HG03558 (cell line): Measurements from ENCODE around the gene MAGEB1.
A peak's percentile ranks its signal among the peaks of the same experiment; 100 is the strongest.

Experiments used
- ATAC-seq: cut with Tn5 transposase; IDR thresholded peaks from one replicate; pipeline ENCODE4 v1.9.1; 2021; ENCODE audit warnings: moderate number of reproducible peaks; ENCODE audit not compliant: unreplicated experiment; ENCODE audit errors: extremely low read depth

MAGEB1 gene, protein sequence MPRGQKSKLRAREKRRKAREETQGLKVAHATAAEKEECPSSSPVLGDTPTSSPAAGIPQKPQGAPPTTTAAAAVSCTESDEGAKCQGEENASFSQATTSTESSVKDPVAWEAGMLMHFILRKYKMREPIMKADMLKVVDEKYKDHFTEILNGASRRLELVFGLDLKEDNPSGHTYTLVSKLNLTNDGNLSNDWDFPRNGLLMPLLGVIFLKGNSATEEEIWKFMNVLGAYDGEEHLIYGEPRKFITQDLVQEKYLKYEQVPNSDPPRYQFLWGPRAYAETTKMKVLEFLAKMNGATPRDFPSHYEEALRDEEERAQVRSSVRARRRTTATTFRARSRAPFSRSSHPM

DNA sequence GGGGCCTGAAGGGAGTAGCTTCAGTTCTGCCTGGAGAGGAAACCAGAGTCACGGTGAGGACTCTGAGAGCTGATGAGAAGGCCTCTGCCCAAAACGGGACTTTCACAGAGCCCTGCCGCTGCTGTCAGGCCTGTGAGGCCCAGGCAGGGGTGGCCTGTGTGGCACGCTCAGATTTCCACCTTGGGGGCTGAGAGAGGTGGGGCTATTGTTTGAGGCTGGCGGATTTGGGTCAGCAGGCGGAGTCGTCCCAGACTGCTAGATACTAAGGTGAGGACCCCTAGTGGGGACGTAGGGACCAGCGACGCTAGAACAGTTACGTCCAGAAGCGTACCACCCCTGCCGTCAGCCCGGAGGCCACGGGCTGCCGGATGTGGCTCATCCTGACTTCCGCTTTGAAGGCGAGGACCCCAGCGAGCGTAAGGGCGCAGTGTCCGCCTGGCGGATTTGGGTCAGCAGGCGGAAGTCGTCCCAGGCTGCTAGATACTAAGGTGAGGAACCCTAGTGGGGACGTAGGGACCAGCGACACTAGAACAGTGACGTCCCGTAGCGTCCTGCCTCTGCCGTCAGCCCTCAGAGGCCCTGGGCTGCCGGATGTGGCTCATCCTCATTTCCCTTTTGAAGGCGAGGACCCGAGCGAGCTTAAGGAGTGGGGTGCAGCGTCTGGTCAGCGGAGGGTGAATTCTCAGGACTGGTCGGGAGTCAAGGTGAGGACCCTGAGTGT lies at the start of gene MAGEB1:
MAGEB1 (plus strand) TSS at position 378 of the 721 bp plus-strand sequence. CDS start 3,348 bp downstream, outside the sequence.
- no peak for ATAC-seq

- ATAC-seq: no peak
Observed at GRCh38 chrX:30212172-30212571, 34.8 kb upstream of the MAGEB1 start.

DNA sequence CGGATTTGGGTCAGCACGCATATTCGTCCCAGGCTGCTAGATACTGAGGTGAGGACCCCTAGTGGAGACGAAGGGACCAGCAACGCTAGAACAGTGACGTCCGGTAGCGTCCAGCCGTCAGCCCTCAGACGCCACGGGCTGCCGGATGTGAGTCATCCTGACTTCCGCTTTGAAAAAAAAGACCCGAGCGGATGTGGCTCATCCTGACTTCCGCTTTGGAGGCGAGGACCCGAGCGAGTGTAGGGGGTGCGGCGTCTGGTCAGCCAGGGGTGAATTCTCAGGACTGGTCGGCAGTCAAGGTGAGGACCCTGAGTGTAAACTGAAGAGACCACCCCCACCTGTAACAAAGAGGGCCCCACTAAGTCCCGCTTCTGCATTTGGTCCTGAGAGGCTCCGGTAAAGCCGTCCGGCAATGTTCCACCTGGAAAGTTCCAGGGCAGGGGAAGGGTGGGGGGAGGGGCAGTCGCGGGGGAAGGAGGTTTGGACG lies 31.5 kb upstream of the MAGEB1 start, which contains the start of gene MAGEB2:
MAGEB2 (plus strand) TSS at position 207 of the 487 bp plus-strand sequence. CDS start 3,018 bp downstream, outside the sequence.
- no peak for ATAC-seq

DNA sequence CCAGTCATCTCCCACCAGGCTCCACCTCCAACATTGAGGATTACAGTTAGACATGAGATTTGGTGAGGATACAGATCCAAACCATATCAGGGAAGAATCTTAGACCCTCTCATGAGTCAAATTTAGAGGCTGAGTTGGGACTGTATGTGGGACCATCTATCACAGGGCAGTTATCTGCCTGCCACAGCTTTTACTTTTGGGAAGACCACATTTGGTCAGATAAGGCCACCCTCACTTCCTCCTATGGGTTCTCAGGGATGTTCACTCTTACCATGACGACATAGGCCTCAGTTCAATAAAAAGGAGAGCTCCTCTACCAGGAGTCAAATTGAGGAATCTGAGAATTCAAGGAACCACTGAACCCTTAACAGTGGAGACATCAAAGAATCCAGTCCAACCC lies 29.5 kb upstream of the MAGEB1 start:
- ATAC-seq: no peak

DNA sequence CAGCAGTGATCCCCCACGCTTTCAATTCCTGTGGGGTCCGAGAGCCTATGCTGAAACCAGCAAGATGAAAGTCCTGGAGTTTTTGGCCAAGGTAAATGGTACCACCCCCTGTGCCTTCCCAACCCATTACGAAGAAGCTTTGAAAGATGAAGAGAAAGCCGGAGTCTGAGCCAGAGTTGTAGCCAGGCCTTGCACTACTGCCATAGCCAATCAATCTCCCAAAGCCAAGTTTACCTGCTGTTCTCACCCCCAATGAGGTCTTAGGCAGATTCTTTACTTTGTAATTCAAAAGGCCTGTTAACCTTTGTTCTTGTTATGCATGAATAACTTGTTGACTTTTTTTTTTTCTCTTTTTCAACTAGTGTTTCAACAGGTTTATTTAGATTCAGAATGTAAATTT lies 27.6 kb upstream of the MAGEB1 start:
- ATAC-seq: no peak

- no peak for ATAC-seq
Observed at GRCh38 chrX:30220661-30221060, 26.3 kb upstream of the MAGEB1 start.

DNA sequence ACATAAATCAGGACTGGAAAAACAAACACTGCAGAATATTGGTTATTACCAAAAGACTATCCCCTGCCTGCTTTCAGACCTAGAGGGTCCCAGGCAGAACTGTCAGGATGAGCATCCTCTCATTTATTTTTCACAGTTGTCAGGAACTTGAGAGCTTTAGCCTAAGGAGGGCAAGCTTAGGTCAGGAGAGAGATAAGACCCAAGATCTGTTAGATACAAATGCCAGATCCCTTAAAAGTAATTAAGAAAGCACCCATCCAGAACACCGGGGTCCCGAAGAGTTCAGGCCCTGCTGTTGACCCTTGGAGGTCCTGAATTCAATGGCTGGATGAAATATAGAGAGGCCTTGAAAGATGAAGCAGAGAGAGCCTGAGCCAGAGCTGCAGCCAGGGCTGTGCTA lies 22.4 kb upstream of the MAGEB1 start:
- no peak for ATAC-seq

DNA sequence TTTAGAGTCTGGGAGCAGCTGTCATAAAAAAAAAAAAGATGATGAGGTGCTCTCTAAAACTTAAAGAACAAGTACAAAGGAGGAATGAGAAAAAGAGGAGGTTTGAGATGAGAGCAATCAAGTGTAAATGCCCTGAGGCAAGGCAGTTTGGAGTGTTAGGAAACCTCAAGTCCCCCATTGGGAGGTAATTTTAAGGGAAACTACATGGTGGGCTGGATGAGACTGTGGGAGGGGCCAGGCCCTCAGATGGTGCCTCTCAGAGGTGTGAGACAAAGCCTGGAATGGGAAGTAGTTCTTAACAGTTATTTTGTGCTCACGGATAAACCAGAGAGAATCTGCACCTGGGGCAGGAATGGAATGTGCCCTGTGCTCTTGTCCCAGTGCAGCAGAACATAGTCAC lies 18.4 kb upstream of the MAGEB1 start:
- no peak for ATAC-seq

- ATAC-seq: no peak
Observed at GRCh38 chrX:30230395-30230794, 16.6 kb upstream of the MAGEB1 start, which contains the start of gene MAGEB3. MAGEB3 (plus strand) TSS chrX:30230657; CDS start chrX:30235925, 5,268 bp downstream.

GRCh38 chrX:30241724-30242415 lies 5.1 kb upstream of the MAGEB1 start, which contains the start of gene MAGEB4:
MAGEB4 (plus strand) TSS chrX:30242000; CDS start chrX:30242136, 136 bp downstream.
- no peak for ATAC-seq

GRCh38 chrX:30248854-30249253 lies 1.9 kb downstream of the MAGEB1 start:
- peak; percentile 61 for ATAC-seq

GRCh38 chrX:30253257-30253656 lies 6.3 kb downstream of the MAGEB1 start:
- ATAC-seq: peak; percentile 62

DNA sequence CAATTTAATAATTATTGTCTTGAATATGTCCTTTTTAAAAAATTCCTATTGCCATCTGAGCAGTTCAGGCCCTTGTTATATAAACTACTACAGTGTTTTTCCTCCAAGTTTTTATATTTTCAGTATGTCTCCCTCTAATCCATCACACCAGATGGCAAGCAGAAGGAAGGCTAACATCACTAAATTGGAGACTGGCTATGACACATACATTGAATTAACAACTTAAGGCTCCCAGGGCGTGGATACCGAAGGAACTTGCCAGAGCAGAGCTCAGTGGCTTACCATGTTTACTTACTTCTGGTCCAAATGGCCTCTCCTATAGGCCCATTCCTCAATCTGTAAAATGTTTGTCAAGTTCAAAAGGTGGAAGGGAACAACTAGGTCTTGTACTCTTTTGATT lies 13.0 kb downstream of the MAGEB1 start:
- ATAC-seq: no peak

GRCh38 chrX:30261012-30261411 lies 14.1 kb downstream of the MAGEB1 start:
- no peak for ATAC-seq

DNA sequence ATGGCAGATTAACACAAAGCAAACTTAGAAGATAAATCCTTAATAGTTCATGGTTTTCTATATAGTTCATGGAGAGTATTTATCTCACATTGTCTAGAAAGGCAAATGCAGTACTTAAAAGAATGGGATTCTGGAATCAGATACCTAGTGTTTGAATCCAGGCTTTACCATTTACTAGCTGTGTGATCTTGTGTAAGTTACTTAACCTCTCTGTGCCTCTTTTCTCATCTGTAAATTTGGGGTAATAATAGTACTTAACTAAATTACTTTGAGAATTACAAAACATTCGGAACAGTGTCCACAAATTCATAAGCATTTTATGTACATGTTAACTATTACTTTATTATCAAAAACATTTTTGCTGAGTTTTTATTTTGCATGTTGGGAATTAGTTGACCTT lies 15.8 kb downstream of the MAGEB1 start:
- ATAC-seq: no peak

GRCh38 chrX:30270639-30271038 lies 23.7 kb downstream of the MAGEB1 start:
- ATAC-seq: no peak

DNA sequence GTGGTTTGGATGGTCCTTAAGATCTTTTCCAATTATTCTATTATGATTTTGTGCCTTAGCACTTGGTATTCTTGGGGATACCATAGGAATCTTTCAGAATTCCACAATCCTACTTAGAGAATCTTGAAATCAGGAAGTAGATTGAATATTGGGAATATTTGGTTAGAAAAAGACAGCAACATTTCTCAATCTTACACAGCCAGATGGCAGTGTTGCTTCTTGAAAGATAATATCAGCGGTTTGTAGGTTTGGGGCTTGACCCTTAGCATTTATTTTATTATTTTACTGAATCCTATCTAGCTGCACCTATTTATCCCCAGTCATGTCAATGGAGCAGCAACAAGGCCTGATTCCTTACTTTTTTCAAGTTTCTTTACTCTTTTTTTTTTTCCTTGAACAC lies 28.6 kb downstream of the MAGEB1 start:
- no peak for ATAC-seq

DNA sequence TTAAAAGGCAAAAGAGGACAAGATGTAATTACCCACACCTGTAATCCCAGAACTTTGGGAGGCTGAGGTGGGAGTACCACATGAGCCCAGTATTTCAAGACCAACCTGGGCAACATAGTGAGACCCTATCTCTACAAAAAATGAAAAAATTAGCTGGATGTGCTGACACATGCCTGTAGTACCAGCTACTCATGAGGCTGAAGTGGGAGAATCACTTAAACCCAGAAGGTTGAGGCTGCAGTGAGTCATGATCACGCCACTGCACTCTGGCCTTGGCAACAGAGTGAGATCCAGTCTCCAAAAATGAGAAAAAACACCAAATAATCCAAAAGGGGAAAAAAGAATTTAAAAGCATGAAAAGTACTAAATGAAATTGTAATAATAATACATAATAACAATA lies 31.4 kb downstream of the MAGEB1 start:
- no peak for ATAC-seq

DNA sequence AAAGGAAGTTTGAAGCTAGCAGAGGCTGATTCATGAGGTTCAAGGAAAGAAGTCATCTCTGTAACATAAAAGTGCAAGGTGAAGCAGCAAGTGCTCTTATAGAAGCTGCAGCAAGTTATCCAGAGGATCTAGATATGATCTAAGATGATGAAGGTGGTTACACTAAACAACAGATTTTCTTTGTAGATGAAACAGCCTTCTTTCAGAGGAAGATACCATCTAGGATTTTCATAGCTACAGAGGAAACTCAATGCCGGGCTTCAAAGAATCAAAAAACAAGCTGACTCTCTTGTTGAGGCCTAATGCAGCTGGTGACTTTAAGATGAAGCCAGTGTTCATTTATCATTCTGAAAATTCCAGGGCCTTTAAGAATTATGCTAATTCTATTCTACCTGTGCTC lies 33.5 kb downstream of the MAGEB1 start:
- ATAC-seq: no peak

- ATAC-seq: no peak
Observed at GRCh38 chrX:30282527-30282926, 35.6 kb downstream of the MAGEB1 start.
